GM12891 (cell line): ENCODE results near the gene OR13H1.

Experiments used
- POLR2A ChIP-seq: IDR thresholded peaks from 2 replicates; pipeline ENCODE4 v1.6.1; 2011; ENCODE audit warnings: low read depth, low read length, control low read depth
- POLR2AphosphoS5 ChIP-seq: IDR thresholded peaks from 2 replicates; pipeline ENCODE4 v1.6.1; 2011; ENCODE audit warnings: low read depth, low read length, control low read depth
- POU2F2 ChIP-seq: IDR thresholded peaks from 2 replicates; pipeline ENCODE4 v1.6.1; 2011; ENCODE audit warnings: low read depth, mild to moderate bottlenecking, control low read depth, low read length, moderate library complexity
- SPI1 ChIP-seq: IDR thresholded peaks from 2 replicates; pipeline ENCODE4 v1.6.1; 2011; ENCODE audit warnings: low read depth, low read length, control low read depth
- TAF1 ChIP-seq: IDR thresholded peaks from 2 replicates; pipeline ENCODE4 v1.6.1; 2011; ENCODE audit warnings: low read depth, low read length, control low read depth

- TF ChIP-seq POLR2A, result no peak
- no peak for TF ChIP-seq TAF1
- no peak for TF ChIP-seq POLR2AphosphoS5
- TF ChIP-seq POU2F2, result no peak
- no peak for TF ChIP-seq SPI1
Observed at GRCh38 chrX:131564553-131565229, 20.8 kb downstream of the OR13H1 start.
